Measurements from ENCODE around the gene PPFIBP2. TPM values are rescaled to one million over a fixed set of nuclear protein-coding genes. Genes with fewer than 3 reads are reported as not detected.
A peak's percentile ranks its signal among the peaks of the same experiment; 100 is the strongest.

Gene PPFIBP2
- total and polyA plus RNA-seq, 2 donors (not counting 1 experiment from before 2014, with no cell fraction given): 22.3 to 175 TPM

DNA sequence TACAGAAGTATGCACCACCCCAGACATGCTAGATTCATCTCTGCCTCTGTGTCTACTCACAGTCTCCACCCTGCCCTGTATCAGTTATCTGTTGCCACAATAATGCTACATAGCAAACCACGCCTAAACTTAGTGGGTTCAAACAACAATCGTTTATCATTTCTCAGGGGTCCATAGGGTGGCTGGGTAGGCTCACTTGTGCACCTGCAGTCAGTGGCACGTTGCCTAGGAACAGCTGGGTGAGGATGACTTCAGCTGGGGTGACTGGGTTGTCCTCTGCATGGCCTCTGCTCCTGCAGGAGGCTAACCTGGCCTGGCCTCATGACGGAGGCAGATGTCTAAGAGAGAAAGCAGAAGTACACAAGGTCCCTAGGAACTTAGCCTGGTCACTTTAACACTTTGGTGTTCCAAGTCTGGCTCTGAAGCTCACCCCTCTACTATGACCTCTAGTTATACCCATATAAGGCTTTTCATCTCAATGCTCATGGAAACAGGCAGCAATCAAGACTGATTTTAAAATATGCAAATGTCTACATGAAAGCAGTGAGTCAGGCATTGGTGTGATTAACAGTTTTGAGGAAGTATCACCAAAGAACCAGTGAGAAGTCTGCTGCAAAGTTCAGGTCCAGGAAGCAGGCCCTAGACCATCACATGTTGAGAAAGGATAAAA is 17.8 kb upstream of the PPFIBP2 start:
- H3K4me3 ChIP-seq (ENCODE audit: control extremely low read depth in 1 of 5, extremely low read depth in 1 of 5, insufficient read depth in 1 of 5, low read depth in 2 of 5, low read length in 4 of 5): no peak overlapping the region
- H3K4me2 ChIP-seq (replicated peaks; ENCODE audit: low read depth, low read length, poor library complexity, severe bottlenecking): peak overlapping the region; percentile 55
- H3K4me1 Mint-ChIP-seq: peaks cover 66% of the 10 kb centered on the region
- DNase-seq (peak; percentile 82), ATAC-seq (ENCODE audit: low read depth) (peak; percentile 83)
- no peaks in the 10 kb centered on the region for H3K27me3 Mint-ChIP-seq
- H3K4me3 Mint-ChIP-seq: peak overlapping the region; percentile 76
- no peaks in the 10 kb centered on the region for H4K20me1 ChIP-seq (ENCODE audit: control insufficient read depth, insufficient read depth, low read length, poor library complexity, severe bottlenecking)
- intact Hi-C loops (cut with micrococcal nuclease): loop anchor here (1.0 to 5.0 kb wide), 5 partner anchors 16 to 1259 kb away; partner anchors contain the start of gene CNGA4
- peak overlapping the region; percentile 94 for H3K27ac Mint-ChIP-seq
- peaks cover 9% of the 10 kb centered on the region for H3K79me2 ChIP-seq (ENCODE audit: control insufficient read depth, insufficient read depth, low read length)
- H2AFZ ChIP-seq (ENCODE audit: insufficient read depth, low read depth, low read length, poor library complexity, severe bottlenecking): no peak overlapping the region
- H3K9ac ChIP-seq (ENCODE audit: low read length): peak overlapping the region; percentile 5
- no peaks in the 10 kb centered on the region for H3K9me3 Mint-ChIP-seq (ENCODE audit: insufficient read depth)
- no peaks in the 10 kb centered on the region for H3K36me3 ChIP-seq (replicated peaks in 1 of 2; ENCODE audit: control extremely low read depth in 1 of 2, control insufficient read depth in 1 of 2, extremely low read depth in 1 of 2, insufficient read depth in 2 of 2, low read length in 1 of 2)
- H3K27me3 ChIP-seq (replicated peaks in 1 of 4; ENCODE audit: control extremely low read depth in 1 of 4, control insufficient read depth in 3 of 4, insufficient read depth in 4 of 4, low read length in 3 of 4): no peaks in the 10 kb centered on the region
- CTCF ChIA-PET: interaction anchor here (0.6 to 3.9 kb wide), 9 partner anchors 10 to 749 kb away, joined by 3 to 33 read pairs (median 4); partner anchors contain the start of genes OLFML1 and PPFIBP2
- H3K27ac ChIP-seq (ENCODE audit: low read length in 2 of 2): peak overlapping the region; percentile 79 to 90
- POLR2A ChIA-PET: interaction anchor here (1.0 to 1.6 kb wide), 3 partner anchors 16 to 24 kb away, joined by 3 to 13 read pairs (median 7); partner anchors contain the start of gene PPFIBP2
- no peak for TF ChIP-seq EZH2 (IDR thresholded peaks at IDR 0.05; ENCODE audit: borderline replicate concordance, insufficient read depth, low read depth, low read length, poor library complexity, severe bottlenecking)
- TF ChIP-seq, protein P1, sequence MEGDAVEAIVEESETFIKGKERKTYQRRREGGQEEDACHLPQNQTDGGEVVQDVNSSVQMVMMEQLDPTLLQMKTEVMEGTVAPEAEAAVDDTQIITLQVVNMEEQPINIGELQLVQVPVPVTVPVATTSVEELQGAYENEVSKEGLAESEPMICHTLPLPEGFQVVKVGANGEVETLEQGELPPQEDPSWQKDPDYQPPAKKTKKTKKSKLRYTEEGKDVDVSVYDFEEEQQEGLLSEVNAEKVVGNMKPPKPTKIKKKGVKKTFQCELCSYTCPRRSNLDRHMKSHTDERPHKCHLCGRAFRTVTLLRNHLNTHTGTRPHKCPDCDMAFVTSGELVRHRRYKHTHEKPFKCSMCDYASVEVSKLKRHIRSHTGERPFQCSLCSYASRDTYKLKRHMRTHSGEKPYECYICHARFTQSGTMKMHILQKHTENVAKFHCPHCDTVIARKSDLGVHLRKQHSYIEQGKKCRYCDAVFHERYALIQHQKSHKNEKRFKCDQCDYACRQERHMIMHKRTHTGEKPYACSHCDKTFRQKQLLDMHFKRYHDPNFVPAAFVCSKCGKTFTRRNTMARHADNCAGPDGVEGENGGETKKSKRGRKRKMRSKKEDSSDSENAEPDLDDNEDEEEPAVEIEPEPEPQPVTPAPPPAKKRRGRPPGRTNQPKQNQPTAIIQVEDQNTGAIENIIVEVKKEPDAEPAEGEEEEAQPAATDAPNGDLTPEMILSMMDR (IDR thresholded peaks at IDR 0.05): no peak
- no peaks in the 10 kb centered on the region for H3K9me3 ChIP-seq (ENCODE audit: control extremely low read depth in 1 of 3, control insufficient read depth in 2 of 3, insufficient read depth in 1 of 3, low read length in 2 of 3)
- H3K4me1 ChIP-seq (ENCODE audit: control insufficient read depth in 2 of 2, insufficient read depth in 2 of 2, low read length in 2 of 2): peaks cover 67 to 73% of the 10 kb centered on the region in 2 donors
- WGBS (ENCODE audit: insufficient coverage): 20% methylated on average over 4 of the region's 4 CpGs

DNA sequence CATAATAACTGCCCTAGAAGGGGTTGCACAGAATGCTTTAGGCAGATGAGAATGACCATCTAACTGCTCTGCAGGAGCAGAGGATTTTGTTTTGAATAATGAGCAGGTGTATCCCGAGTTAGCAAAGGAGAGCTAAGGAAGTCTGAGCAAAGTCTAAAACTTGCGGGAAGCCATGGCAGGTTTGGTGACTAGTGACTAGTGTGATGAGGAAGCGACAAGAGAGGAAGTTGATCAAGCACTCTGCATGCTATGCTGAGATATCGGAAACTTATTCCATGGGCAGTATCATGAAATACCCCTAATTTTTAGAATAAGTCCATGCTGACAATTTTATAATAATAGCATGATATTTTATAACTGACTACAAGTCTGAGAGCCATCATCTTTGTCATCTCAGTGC is 15.6 kb upstream of the PPFIBP2 start:
- POLR2A ChIA-PET: no interaction called here

More for the DNA sequence above, 15.6 kb upstream of the PPFIBP2 start:
- Histone ChIP-seq H3K9me3 (ENCODE audit: control extremely low read depth in 1 of 3, control insufficient read depth in 2 of 3, insufficient read depth in 1 of 3, low read length in 2 of 3) (no peaks in the 10 kb centered on the region), H3K9ac (ENCODE audit: low read length) (no peak overlapping the region), H3K36me3 (replicated peaks in 1 of 2; ENCODE audit: control extremely low read depth in 1 of 2, control insufficient read depth in 1 of 2, extremely low read depth in 1 of 2, insufficient read depth in 2 of 2, low read length in 1 of 2) (peaks cover 0 to 5% of the 10 kb centered on the region in 2 experiments), H3K4me3 (ENCODE audit: control extremely low read depth in 1 of 5, extremely low read depth in 1 of 5, insufficient read depth in 1 of 5, low read depth in 2 of 5, low read length in 4 of 5) (peak overlapping the region in 1 of 5 experiments; percentile 15), H3K4me2 (replicated peaks; ENCODE audit: low read depth, low read length, poor library complexity, severe bottlenecking) (peak overlapping the region; percentile 38), H2AFZ (ENCODE audit: insufficient read depth, low read depth, low read length, poor library complexity, severe bottlenecking) (peak overlapping the region; percentile 20), H3K79me2 (ENCODE audit: control insufficient read depth, insufficient read depth, low read length) (peaks cover 3% of the 10 kb centered on the region), H3K27me3 (replicated peaks in 1 of 4; ENCODE audit: control extremely low read depth in 1 of 4, control insufficient read depth in 3 of 4, insufficient read depth in 4 of 4, low read length in 3 of 4) (no peaks in the 10 kb centered on the region), H3K4me1 (ENCODE audit: control insufficient read depth in 2 of 2, insufficient read depth in 2 of 2, low read length in 2 of 2) (peaks cover 52 to 62% of the 10 kb centered on the region in 2 donors), H3K27ac (ENCODE audit: low read length in 2 of 2) (peak overlapping the region; percentile 50 to 90), H4K20me1 (ENCODE audit: control insufficient read depth, insufficient read depth, low read length, poor library complexity, severe bottlenecking) (no peaks in the 10 kb centered on the region)
- DNase-seq (peak; percentile 45), ATAC-seq (ENCODE audit: low read depth) (no peak)
- TF ChIP-seq EZH2 (IDR thresholded peaks at IDR 0.05; ENCODE audit: borderline replicate concordance, insufficient read depth, low read depth, low read length, poor library complexity, severe bottlenecking): no peak
- TF ChIP-seq, protein P1 (IDR thresholded peaks at IDR 0.05): no peak
- H3K4me1 Mint-ChIP-seq: peaks cover 53% of the 10 kb centered on the region
- no peaks in the 10 kb centered on the region for H3K9me3 Mint-ChIP-seq (ENCODE audit: insufficient read depth)
- intact Hi-C loops (cut with micrococcal nuclease): loop anchor here (5.0 kb wide), 2 partner anchors 56 to 1261 kb away; partner anchors contain the start of gene CNGA4
- WGBS (ENCODE audit: insufficient coverage): 0% methylated on average over 2 of the region's 4 CpGs
- CTCF ChIA-PET: interaction anchor here (0.7 to 3.9 kb wide), 2 partner anchors 10 to 14 kb away, joined by 3 to 33 read pairs; partner anchors contain the start of gene PPFIBP2
- H3K4me3 Mint-ChIP-seq: peak overlapping the region; percentile 75
- H3K27ac Mint-ChIP-seq: peak overlapping the region; percentile 83
- H3K27me3 Mint-ChIP-seq: no peaks in the 10 kb centered on the region

Measured in B cell (primary cell).